ENCODE data around the gene COL27A1.

GRCh38 chr9:114117614-114117995, 37.7 kb upstream of the COL27A1 start:
- TF ChIP-seq CTCF (optimal IDR thresholded peaks at IDR 0.05 in 1 of 3, IDR thresholded peaks at IDR 0.05 in 1 of 3, conservative IDR thresholded peaks at IDR 0.05 in 1 of 3; ENCODE audit: extremely low read depth in 1 of 3, insufficient read depth in 2 of 3, low read length in 3 of 3) (no peak), EZH2 (IDR thresholded peaks at IDR 0.05; ENCODE audit: low read length) (no peak)

All from keratinocyte (primary cell).